ENCODE results near the gene ASNS.

ASNS gene

DNA sequence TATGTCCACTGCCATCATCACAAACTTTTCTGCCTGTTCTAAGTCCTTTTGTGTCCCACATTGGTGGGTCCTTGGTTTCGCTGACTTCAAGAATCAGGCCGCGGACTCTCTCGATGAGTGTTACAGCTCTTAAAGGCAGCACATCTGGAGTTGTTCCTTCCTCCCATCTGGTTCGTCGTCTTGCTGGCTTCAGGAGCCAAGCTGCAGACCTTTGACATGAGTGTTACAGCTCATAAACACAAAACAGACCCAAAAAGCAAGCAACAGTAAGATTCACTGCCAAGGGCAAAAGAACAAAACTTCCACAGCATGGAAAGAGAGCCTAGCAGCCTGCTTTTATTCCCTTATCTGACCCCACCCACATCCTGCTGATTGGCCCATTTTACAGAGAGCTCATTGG is 30.2 kb downstream of the ASNS start:
- DNase-seq: no peak

DNA sequence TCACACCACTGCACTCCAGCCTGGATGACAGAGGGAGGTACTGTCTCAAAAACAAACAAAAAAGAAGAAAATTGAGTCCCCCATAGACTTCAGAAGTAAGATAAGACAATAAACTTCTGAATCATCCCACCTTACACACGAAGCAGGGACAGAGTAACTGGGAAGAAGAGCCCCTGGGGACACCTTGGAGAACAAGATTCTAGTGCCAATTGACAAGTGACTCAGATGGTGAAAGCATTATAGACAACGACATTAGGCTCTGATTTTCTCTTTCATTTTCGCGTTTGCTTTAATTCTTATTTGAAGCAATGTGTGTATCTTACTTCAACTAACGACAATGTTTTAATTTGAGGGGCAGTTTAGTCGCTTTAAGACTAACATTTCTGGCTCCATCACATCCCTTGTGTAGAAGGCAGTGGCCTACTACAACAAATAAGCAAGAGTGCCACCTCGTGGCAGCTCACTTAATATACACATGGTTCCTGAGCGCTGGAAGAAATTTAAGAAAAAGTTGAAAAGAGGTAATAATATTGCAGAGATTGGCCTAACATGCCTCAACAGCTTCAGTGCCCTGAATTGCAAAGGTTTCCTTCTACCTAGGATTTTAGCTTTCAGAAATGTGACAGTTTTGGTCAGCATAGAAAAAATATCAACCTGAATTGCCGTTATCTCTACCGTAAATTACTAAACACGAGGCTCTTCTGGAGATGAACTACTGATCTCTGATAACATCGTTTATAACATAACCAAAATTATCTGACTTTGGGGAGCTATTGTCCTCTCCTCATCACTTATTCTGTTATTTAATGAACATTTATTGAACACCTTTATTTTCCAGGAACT is 36.7 kb downstream of the ASNS start:
- peak; percentile 39 to 59 for DNase-seq

DNA sequence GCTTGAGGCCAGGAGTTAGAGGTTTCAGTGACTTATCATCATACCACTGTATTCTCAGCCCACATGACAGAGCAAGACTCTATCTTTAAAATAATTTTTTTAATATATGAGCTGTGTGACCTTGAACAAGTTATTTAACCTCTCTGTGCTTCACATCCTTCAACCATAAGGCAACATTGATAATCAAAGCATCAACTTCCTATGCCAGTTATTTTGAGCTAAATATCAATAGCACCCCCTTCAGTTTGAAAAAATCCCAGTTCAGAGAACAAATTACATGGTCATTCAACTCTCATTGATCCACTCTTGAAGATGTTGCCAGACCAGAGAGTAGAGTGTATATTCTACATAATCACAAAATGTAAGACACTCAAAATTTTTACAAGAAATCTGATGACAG is 53.0 kb downstream of the ASNS start:
- DNase-seq: peak in 1 of 2 experiments; percentile 24

DNA sequence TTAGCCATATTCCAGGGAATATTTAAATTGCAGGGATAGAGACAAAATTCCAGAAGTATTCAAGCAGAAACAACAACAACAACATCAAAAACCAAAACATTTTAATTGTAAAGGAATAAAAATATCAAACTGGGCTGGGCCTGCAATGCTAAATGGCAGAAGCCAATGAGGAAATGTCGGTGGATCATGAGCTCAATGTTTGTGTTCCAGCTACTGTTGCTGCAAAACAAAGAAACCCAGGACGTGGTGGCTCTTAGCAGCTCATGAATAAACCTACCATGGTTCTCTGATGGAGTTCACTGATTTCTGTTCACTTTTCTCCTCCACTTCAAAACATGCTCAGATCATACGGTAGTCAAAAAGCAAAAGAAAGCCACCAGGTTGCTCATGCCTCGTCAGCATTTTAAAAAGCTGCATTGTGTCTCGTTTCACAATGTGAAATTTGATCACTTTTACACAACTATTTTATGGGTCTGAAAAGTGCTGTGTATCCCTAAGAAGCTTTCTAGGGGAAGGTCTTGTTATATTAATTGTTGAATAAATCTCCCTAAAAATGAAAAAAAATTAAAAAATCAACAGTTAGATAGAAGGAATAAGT is 54.0 kb downstream of the ASNS start:
- no peak for DNase-seq
